ENCODE results near the gene SHTN1. TPM values are rescaled to one million over a fixed set of nuclear protein-coding genes. Genes with fewer than 3 reads are reported as not detected.
A peak's percentile ranks its signal among the peaks of the same experiment; 100 is the strongest.

Gene SHTN1
- total and polyA plus RNA-seq, 10 of the 15 experiments (the other 5 are each of a cell fraction or from before 2014, with no cell fraction given), result 0.79 to 4.0 (median 2.0) TPM

DNA sequence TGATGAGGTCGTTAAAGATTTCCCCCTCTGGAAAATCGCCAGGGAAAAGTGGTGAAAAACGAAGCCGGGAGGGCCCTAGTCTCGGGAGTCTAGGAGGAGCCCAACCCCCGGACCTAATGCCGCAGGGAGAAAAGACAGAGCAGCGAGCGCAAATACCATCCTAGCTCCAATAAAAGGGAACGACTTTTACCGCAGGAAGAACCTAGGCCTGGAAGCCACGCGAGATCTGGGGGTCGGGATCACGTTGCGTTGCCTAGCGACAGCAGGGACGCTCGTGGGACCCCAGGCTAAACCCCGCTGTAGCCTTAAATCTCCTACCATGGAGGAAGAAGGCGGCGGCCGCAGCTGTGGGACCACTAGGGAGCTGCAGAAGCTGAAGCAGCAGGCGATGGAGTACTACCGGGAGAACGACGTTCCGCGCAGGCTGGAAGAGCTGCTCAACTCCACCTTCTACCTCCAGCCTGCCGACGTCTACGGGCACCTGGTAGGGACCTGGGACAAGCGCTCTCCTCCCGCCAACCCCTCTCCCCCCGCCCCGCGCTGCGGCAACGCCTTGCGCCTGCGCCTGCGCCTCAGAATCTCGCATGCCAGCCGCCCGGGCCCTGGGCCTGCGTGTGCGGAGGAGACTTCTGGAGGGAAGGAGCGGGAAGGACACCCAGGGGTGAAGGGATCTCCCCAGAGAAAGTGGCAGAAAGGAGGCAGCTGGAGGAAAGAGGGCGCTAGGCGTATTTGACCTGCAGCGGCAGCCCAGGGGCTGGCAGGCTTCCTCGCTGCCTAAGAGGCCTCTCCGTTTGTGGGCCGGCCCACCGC, 155.5 kb downstream of the SHTN1 start, which contains the start of gene ENO4 (continued):
- TF ChIP-seq ETV6 (conservative IDR thresholded peaks at IDR 0.05 in 1 of 2, IDR thresholded peaks at IDR 0.05 in 1 of 2; ENCODE audit: borderline replicate concordance in 1 of 2, low read depth in 1 of 2) (0 out of 4 replicates have a peak, but pooled peaks of 1 of the 2 experiments have one; percentile 4), ZNF24 (IDR thresholded peaks at IDR 0.05) (no peak), TAF1 (IDR thresholded peaks at IDR 0.05; ENCODE audit: borderline replicate concordance, low read depth, low read length) (0 out of 2 replicates have a peak, but pooled peaks have one; percentile 7), CBFB (IDR thresholded peaks at IDR 0.05; ENCODE audit: low read depth) (peak; percentile 42; the same call in 1 of the 2 replicates), NRF1 (conservative IDR thresholded peaks at IDR 0.05; ENCODE audit: low read depth, low read length) (peak; percentile 36; the same call in 1 of the 2 replicates), IKZF1 (conservative IDR thresholded peaks at IDR 0.05) (peak; percentile 51), ZNF207 (IDR thresholded peaks at IDR 0.05; ENCODE audit: borderline replicate concordance) (no peak), RUNX3 (IDR thresholded peaks at IDR 0.05; ENCODE audit: low read length) (peak; percentile 54), SP1 (IDR thresholded peaks at IDR 0.05; ENCODE audit: low read depth, low read length) (no peak), LARP7 (IDR thresholded peaks at IDR 0.05) (0 out of 2 replicates have a peak, but pooled peaks have one; percentile 22), POLR2A (IDR thresholded peaks at IDR 0.05; ENCODE audit: low read depth, low read length) (peak; percentile 48; the same call in 1 of the 2 replicates)
- TF ChIP-seq, protein P1, sequence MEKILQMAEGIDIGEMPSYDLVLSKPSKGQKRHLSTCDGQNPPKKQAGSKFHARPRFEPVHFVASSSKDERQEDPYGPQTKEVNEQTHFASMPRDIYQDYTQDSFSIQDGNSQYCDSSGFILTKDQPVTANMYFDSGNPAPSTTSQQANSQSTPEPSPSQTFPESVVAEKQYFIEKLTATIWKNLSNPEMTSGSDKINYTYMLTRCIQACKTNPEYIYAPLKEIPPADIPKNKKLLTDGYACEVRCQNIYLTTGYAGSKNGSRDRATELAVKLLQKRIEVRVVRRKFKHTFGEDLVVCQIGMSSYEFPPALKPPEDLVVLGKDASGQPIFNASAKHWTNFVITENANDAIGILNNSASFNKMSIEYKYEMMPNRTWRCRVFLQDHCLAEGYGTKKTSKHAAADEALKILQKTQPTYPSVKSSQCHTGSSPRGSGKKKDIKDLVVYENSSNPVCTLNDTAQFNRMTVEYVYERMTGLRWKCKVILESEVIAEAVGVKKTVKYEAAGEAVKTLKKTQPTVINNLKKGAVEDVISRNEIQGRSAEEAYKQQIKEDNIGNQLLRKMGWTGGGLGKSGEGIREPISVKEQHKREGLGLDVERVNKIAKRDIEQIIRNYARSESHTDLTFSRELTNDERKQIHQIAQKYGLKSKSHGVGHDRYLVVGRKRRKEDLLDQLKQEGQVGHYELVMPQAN (conservative IDR thresholded peaks at IDR 0.05), result peak; percentile 89
- TF ChIP-seq, protein P2, sequence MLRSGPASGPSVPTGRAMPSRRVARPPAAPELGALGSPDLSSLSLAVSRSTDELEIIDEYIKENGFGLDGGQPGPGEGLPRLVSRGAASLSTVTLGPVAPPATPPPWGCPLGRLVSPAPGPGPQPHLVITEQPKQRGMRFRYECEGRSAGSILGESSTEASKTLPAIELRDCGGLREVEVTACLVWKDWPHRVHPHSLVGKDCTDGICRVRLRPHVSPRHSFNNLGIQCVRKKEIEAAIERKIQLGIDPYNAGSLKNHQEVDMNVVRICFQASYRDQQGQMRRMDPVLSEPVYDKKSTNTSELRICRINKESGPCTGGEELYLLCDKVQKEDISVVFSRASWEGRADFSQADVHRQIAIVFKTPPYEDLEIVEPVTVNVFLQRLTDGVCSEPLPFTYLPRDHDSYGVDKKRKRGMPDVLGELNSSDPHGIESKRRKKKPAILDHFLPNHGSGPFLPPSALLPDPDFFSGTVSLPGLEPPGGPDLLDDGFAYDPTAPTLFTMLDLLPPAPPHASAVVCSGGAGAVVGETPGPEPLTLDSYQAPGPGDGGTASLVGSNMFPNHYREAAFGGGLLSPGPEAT (IDR thresholded peaks at IDR 0.05; ENCODE audit: low read depth), result 0 out of 2 replicates have a peak, but pooled peaks have one; percentile 28
- TF ChIP-seq, protein P3, sequence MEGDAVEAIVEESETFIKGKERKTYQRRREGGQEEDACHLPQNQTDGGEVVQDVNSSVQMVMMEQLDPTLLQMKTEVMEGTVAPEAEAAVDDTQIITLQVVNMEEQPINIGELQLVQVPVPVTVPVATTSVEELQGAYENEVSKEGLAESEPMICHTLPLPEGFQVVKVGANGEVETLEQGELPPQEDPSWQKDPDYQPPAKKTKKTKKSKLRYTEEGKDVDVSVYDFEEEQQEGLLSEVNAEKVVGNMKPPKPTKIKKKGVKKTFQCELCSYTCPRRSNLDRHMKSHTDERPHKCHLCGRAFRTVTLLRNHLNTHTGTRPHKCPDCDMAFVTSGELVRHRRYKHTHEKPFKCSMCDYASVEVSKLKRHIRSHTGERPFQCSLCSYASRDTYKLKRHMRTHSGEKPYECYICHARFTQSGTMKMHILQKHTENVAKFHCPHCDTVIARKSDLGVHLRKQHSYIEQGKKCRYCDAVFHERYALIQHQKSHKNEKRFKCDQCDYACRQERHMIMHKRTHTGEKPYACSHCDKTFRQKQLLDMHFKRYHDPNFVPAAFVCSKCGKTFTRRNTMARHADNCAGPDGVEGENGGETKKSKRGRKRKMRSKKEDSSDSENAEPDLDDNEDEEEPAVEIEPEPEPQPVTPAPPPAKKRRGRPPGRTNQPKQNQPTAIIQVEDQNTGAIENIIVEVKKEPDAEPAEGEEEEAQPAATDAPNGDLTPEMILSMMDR (IDR thresholded peaks at IDR 0.05 in 2 of 3, conservative IDR thresholded peaks at IDR 0.05 in 1 of 3; ENCODE audit: control insufficient read depth in 2 of 3, extremely low read depth in 1 of 3, insufficient read depth in 1 of 3, low read depth in 3 of 3, low read length in 3 of 3), result no peak
- TF ChIP-seq, protein P4, sequence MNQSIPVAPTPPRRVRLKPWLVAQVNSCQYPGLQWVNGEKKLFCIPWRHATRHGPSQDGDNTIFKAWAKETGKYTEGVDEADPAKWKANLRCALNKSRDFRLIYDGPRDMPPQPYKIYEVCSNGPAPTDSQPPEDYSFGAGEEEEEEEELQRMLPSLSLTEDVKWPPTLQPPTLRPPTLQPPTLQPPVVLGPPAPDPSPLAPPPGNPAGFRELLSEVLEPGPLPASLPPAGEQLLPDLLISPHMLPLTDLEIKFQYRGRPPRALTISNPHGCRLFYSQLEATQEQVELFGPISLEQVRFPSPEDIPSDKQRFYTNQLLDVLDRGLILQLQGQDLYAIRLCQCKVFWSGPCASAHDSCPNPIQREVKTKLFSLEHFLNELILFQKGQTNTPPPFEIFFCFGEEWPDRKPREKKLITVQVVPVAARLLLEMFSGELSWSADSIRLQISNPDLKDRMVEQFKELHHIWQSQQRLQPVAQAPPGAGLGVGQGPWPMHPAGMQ (IDR thresholded peaks at IDR 0.05; ENCODE audit: borderline replicate concordance), result peak; percentile 48; the same call in 1 of the 2 replicates

Measured in GM12878 (cell line).